HG02852 (cell line): ENCODE results near the gene PPM1H.
A peak's percentile ranks its signal among the peaks of the same experiment; 100 is the strongest.

Source experiments
- ATAC-seq: cut with Tn5 transposase; IDR thresholded peaks from one replicate; pipeline ENCODE4 v1.9.1; 2021; ENCODE audit warnings: mild to moderate bottlenecking, moderate library complexity; ENCODE audit not compliant: unreplicated experiment

The PPM1H gene

GRCh38 chr12:62658910-62659309, 276.0 kb downstream of the PPM1H start:
- no peak for ATAC-seq

DNA sequence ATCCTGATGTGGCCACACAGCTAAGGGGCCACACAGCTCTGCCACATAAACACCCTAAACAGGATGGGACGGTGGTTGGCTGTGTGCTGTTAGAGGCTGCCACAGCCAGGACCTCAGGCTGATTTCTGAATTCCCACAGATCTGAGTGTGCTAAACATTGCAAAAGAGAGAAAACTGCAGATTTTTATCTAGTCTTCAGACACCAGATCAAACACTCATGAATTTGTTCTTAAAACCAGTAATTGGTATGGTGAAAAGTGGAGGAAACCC, 277.7 kb downstream of the PPM1H start:
- ATAC-seq: no peak

DNA sequence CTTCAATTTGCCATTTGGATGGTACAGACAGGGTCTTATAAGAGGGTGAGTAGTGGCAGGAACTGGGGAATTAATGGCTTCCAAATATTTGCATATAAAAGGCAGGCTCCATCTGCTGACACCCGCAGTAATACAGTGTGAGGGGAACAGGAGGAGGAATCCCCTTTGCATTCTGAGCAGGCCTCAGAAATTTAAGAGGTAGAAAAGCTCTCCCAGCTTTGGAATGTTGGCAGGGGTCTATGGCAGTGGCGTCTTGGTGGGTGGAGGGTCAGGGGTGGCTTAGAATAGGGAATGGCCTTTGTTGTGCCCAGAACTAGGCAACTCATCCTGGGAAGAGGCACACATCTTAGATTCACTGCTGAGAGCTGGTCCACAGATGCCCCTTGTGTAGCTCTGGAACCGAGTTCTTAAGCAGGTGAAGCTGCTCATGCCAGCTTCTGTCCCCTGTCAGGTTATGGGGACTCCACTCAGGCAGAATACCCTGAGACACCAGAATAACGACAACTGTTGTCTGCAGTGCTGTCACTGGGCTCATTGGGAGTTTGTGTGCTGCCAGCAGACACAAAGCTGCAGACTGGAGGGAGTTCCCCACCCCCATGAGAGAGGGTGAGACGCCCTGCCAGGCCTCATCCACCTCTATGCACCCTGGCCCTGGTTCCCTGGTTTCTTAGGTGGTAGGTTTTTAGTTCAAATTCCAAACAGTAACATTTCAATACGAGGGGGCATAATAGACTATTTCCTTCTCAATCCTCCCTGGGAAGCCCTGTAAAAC, 278.2 kb downstream of the PPM1H start:
- ATAC-seq: no peak

- no peak for ATAC-seq
Measured at GRCh38 chr12:62655666-62656151, 279.2 kb downstream of the PPM1H start.

DNA sequence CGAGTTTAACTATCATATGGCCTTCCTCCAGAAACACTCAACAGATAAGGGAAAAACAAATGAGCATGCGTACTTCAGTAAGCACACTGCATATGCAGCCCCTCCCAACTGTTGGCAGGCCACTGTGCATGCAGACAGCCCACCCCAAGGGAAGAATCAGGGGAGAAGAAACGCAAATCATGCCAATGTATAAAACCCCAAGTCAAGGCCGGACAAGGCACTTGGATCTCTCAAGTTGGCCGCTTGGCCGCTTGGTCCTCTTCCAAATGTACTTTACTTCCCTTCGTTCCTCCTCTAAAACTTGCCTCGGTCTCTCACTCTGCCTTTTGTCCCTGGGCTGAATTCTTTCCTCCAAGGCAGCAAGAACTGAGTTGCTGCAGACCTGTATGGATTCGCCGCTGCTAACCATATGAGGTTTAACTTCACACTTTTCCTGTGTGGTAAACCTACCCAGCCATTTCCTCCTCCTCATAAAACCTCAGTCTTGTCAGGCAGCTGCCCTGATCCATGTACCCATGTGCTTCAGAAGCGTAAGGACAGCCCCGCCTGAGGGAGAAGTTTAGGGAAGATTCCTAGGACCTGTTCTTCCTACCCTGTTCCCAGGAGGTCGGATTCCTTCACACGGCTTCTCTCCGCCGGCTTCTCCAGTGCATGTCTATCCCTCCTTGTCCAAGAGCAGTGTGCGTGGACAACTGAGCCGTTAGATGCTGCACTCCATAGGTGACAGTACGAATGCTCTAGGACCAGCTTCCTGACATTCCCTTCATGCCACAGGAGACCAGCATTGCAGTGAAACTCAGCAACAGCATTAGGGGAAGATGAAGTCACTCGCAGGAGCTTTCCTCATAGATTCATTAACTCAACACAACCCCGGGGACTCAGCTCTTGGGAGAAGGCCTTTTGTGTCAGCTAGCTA, 280.4 kb downstream of the PPM1H start:
- no peak for ATAC-seq

GRCh38 chr12:62653740-62654139, 281.2 kb downstream of the PPM1H start:
- no peak for ATAC-seq

DNA sequence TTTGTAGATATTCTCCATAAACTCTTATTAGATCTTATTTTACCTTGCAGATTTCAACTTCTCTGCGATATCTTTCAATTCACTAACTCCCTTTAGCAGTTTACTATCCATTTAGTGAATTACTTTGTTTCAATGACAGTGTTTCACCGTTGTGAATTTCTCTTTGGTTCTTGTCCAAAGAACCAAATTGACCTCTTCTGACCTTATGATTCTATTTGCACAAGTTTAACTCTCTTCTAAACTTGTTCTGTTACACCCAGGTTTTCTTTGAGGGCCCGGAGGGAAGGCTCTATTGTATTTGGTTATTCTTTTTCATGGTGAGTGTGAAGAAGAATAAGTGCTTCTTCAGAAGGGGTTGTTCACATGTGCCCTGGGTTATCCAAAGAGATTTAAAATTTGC, 281.6 kb downstream of the PPM1H start:
- no peak for ATAC-seq

- ATAC-seq: no peak
Measured at GRCh38 chr12:62651138-62651537, 283.8 kb downstream of the PPM1H start.

DNA sequence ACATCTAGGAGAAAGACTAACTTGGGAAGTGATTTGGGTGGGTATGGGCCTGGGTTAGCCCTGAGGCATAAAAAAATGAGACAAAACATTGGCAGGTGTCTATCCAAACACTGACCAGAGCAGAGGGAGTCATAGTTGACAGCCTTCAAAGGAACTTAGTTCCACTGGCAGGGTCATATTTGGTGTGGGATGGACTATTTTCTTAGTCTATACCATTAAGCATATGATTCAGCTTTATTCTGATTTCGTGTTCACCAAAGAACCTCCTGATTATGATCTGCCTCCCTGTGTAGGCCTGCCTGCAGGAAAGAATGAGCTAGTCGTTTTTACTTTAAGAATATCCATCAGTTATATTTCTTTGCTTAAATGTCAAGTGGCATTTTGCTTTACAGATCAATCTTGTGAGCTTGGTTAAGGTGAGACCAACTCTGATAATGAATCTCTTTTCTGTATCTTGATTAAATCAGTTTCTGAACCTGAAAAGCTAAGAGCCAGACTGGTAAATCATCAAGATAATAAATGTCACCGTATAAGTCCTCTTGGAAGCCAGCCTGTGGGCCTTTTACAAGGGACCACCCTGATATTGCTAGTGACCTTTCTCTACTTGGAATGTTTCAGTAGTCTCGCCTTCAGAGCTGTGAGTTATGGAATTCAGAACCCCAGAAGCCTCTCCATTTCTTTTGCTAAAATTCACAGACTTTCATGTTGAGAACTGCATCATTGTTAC, 285.4 kb downstream of the PPM1H start:
- ATAC-seq: no peak

GRCh38 chr12:62647586-62647985, 287.4 kb downstream of the PPM1H start:
- ATAC-seq: no peak

DNA sequence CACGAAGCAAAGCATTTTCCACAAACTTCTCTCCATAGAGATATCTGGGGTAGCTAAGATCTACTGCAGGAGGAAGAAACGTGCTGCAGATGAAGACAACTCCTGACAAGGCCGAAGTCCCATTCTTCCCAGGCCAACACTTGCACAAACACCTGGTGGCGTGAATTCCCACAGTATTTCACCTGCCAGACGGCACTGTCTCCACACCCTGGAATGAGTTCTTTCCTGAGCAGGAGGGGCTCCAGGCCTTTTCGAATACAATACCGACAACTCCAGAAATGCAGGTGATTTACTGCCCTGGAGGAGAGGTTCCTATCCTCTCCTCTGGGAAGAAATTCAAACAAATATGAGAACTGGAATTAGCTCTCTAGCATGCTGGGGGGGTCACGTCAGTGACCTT, 288.4 kb downstream of the PPM1H start:
- no peak for ATAC-seq

GRCh38 chr12:62643486-62643885, 291.5 kb downstream of the PPM1H start:
- no peak for ATAC-seq

GRCh38 chr12:62642486-62642885, 292.5 kb downstream of the PPM1H start:
- ATAC-seq: no peak

DNA sequence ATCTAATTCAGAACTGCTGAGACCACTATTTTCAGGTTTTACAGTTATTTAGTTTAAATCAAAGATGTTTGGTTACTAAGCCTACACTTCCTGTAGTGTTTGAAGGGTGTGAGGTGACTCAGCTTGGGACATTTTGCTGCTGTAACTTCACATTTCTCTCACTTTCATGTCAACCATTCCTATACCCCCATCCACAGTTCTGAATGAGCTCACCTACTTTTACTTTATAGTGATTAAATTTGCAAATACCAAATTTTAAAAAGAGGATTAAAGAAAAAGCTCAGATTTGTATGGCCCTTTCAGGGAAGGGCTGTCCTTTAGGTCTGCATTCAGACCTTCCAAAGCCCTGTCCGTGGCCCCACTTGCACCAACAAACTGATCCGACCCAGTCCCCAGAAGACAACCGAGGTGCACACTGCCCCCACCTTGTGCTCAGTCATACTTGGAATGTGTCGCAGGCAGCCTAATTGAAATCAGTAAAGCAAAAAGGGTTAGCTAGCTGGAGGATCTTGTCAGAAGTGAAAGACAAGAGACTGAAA, 294.0 kb downstream of the PPM1H start:
- ATAC-seq: peak; percentile 94

DNA sequence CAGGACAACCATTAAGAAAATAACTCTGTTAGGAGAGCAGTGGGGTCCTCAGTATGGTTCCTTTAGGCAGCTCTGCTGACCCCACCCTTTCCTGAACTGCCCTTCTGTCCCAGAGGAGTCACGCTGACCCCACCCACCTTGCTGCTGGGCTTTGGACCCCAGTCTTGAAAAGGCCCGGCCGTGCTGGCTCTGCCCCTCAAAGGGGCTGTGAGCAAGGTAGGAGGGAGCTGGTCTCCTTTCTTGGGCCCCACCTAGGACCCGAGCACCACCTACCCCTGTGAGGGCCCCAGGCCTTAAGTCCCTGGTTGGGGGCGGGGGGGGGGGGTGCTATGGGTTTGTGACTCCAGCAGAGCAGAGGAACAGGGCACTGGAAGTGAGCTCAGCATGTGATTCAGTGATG, 297.3 kb downstream of the PPM1H start:
- ATAC-seq: no peak

DNA sequence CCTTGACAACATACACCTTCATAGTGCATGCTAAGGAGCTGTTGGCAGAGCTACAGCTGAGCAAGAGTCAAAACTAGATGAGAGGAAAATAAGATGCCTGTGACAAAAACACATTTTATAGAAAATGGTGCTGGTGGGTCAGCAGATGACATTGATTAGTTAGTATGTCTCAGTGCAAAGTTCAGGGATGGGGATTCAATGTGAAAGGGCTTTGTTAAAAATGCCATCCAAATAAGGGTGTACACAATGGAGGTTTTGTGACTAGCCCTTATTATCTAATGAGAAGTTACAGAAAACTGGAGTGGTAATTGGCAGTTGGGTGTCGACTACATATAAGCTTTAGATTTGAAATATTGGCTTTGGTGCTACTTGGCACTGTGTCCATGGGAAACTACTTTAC, 299.3 kb downstream of the PPM1H start:
- no peak for ATAC-seq

DNA sequence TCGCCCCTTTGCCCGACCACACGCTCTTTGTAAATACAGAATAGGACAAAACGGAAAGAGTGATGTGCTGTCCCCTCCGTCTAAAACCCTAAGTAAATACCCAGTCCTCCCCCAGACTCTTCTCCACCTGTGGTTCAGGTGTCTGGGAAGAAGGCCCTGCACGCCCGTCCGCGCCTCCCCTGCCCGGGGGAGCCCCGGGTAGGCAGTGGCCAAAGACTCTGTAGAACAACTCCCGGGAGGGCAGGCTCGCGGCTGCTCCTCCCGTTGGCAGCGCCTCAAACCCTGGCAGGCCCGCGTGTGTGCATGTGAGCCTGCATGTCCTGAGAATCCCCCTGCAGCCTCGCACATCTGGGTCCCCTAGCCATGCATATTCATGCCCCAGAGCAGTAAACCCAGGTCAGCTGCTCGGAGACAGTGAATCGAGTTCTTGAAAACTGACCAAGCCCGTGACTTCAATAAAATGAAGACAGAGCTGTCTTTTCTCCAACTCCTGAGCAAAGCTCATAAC, 302.5 kb downstream of the PPM1H start:
- ATAC-seq: peak; percentile 34

- ATAC-seq: peak; percentile 75
Measured at GRCh38 chr12:62631471-62632410, 303.2 kb downstream of the PPM1H start.

DNA sequence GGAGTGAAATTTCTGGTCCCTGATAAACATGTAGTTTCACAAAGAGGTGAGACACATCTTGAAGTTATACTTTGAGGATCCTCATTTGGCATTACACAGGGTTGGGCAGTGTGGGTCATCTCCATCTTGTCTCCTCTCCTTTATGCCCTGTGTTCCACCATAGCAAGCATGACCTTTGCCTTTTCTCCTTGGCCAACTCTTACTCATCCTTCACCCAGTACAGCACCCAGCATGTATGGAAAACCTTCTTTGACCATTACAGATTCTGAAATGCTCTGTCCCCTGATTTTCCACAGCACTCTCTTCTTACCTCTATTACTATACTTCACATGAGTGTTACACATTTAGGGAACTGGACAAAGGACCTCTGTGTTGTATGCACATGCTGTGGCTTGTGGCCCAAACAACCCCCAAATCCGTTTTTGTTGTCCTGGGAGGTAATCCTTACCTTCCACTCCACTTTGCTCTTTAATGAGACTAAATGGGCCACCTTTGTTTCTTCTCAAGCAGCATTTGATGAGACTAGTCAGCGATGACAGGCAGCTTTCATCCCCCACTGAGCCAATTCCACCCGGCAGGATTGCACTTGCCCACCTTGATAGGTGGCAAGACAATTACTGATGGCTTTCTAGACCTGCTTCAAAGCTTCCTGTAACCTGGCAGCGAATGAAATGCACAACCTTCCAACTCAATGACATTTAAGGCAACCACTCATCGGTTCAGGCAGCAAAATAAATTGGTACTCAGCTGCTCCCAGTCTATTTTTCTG, 304.8 kb downstream of the PPM1H start:
- ATAC-seq: no peak
